8988T (cell line): Measurements from ENCODE around the gene LRRC8B.
A peak's percentile ranks its signal among the peaks of the same experiment; 100 is the strongest.
"Not testable (repeated sequence)": the region's sequence is repeated elsewhere in the genome, so short reads cannot be mapped to it uniquely, and the experiment has no call there.

Source experiments
- DNase-seq: peaks from one replicate; pipeline ENCODE4 v3.0.0; 2011

The LRRC8B gene

GRCh38 chr1:89525169-89525855 is 683 bp downstream of the LRRC8B start:
- peak; percentile 21 for DNase-seq

GRCh38 chr1:89527256-89527655 is 2.6 kb downstream of the LRRC8B start:
- no peak for DNase-seq

GRCh38 chr1:89527750-89528381 is 3.2 kb downstream of the LRRC8B start:
- no peak for DNase-seq

- DNase-seq = no peak
Measured at GRCh38 chr1:89528382-89528780, 3.8 kb downstream of the LRRC8B start.

GRCh38 chr1:89529196-89529595 is 4.6 kb downstream of the LRRC8B start:
- no peak for DNase-seq

GRCh38 chr1:89530444-89531089 is 5.9 kb downstream of the LRRC8B start:
- DNase-seq = no peak

- DNase-seq = no peak
Measured at GRCh38 chr1:89531480-89532139, 7.0 kb downstream of the LRRC8B start.

- no peak for DNase-seq
Measured at GRCh38 chr1:89532228-89532627, 7.6 kb downstream of the LRRC8B start.

- no peak for DNase-seq
Measured at GRCh38 chr1:89532866-89533265, 8.2 kb downstream of the LRRC8B start.

GRCh38 chr1:89535537-89535936 is 10.9 kb downstream of the LRRC8B start:
- no peak for DNase-seq

GRCh38 chr1:89536555-89537341 is 12.1 kb downstream of the LRRC8B start:
- no peak for DNase-seq

- DNase-seq = no peak
Measured at GRCh38 chr1:89538361-89538760, 13.7 kb downstream of the LRRC8B start.

GRCh38 chr1:89539128-89539527 is 14.5 kb downstream of the LRRC8B start:
- no peak for DNase-seq

- DNase-seq = no peak
Measured at GRCh38 chr1:89540406-89540970, 15.9 kb downstream of the LRRC8B start.

- no peak for DNase-seq
Measured at GRCh38 chr1:89542345-89542744, 17.7 kb downstream of the LRRC8B start.

- not testable (repeated sequence) for DNase-seq
Measured at GRCh38 chr1:89543632-89544031, 19.0 kb downstream of the LRRC8B start.

GRCh38 chr1:89545264-89546038 is 20.8 kb downstream of the LRRC8B start:
- no peak for DNase-seq

- no peak for DNase-seq
Measured at GRCh38 chr1:89546082-89546889, 21.7 kb downstream of the LRRC8B start.

GRCh38 chr1:89546934-89547562 is 22.4 kb downstream of the LRRC8B start:
- no peak for DNase-seq

GRCh38 chr1:89547563-89548116 is 23.0 kb downstream of the LRRC8B start:
- no peak for DNase-seq
